Femur (tissue), 1 donor: ENCODE measurements around the gene MSI2.

Experiments
- DNase-seq: peaks from one replicate; pipeline ENCODE4 v3.0.0-alpha.2; 2017

Gene MSI2

DNA sequence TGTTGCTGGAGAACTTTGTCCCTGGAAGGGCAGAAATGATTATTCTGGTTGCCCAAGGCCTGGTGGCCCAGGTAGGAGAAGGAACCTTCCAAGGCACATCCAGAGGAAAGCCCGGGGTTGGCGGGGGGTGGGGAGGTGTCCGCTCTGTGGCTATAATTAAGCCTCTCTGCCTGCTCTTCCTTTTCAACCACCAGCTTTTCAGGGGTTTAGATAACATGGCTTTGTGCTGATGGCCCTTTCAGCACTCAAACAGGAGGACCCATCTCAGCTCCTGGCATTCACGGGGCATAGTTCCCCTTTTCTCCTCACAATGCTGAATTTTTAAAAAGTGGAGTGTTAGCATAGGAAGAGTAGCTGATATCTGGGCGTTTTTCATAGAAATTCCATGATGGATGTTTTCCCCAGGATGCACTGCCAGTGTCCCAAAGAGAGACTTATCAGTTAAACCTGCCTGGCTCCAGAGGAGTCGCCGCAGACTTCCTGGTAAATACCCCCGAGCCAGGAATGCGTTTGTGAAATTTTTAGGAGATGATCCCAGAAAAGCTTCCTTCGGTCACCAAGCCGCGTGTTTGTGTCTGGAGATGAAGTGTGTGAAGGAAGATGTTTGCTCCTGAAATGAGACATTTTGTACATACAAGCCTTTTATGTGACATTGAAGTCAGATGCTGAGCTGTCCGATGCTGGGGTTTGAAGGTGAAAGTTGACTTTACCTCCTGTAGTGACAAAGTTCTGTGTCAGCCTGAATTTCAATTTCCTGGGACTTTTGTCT lies 188.5 kb downstream of the MSI2 start:
- DNase-seq: no peak

DNA sequence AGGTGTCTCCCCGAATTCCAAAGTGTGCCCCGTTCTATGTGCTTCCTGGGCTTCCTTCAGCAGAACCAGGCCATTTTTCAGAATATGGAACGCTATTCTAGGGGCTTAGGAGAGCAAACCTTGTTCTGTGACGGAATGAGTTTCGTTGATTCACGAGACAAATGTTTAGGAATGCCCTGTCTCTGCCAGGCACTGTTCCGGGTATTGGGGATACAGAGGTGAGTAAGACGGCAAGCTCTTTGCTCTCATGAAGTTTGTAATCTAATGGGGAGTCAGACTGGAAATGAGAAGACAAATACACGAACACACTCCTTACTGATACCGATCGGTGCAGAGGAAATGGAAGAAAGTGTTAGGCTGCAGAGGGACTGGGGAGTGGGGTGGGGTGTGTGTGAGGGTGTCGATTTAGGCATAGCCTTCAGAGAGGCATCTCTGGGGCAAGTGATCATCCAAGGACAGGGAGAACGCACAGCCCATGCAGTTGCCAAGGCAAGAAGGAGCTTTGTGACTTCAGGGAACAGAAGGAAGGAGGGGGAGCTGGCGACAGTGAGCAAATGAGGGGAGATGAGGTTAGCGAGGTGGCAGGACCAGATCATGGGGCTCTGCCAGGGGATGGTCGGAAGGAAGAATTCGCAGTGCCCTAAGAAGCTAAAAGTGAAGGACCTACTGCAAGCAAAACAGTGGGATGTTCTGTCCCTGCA lies 189.6 kb downstream of the MSI2 start:
- no peak for DNase-seq

DNA sequence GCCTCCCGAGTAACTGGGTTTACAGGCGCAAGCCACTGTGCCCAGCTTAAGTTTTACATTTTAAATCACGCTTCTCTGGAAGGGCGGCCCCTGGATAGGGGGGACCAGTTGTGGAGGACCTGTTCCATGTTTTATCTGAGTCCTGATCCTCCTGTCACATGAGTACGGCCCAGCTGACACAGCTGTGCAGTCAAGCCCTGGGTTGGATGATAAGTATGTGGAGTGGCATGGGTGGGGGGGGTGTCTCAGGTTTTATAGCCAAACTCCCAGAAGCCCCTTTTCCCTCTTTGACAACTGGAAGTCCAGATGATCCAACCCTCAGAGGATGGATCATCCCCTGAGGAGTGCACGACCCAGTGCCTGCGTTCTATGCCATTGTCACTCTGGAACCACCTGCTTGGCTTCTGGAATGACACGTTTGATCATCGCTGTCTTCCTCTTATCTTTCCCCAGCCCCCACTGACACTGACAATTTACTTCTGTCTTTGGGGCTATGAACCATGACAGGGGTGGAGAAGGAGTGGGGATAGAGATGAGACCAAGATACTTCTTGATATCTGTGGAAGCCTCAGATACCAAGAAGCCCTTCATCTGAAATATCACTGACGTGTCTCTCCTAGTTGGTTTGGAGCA lies 191.2 kb downstream of the MSI2 start:
- no peak for DNase-seq

DNA sequence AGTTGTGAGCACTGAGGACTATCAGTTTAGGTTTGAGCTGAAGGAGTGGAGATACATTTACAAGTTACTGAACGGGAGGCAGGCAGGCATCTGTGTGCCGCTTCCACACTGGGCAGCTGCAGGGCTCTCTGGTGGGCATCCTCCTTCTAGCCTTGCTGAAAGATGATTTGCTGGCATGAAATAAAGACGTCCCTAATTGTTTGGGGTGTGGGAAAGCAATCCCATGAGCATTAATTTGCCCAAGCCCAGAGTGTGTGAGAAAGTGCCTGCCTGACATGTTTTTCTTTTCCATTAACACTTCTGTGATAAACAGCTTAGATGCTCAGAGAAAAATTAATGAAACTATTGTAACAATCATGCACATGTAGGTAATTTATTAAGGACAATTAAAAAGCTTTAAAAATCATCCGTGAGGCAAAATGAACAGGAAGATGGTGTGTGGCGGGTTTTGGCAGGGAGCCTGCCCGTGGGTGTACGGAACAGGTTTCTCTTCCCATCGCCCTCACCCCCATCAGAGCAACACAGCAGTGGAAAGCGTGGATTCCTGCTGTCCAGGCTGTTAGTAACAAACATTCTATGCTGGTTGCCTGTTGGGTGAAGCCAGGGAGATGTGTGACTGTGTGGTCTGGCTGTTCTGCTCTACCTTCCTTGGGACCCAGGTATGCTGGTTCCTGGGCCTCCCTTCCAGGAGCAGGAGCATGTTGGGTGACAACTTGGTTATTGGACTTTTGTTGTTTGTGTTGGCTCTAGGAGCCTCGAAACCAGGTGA lies 191.9 kb downstream of the MSI2 start:
- DNase-seq: no peak

DNA sequence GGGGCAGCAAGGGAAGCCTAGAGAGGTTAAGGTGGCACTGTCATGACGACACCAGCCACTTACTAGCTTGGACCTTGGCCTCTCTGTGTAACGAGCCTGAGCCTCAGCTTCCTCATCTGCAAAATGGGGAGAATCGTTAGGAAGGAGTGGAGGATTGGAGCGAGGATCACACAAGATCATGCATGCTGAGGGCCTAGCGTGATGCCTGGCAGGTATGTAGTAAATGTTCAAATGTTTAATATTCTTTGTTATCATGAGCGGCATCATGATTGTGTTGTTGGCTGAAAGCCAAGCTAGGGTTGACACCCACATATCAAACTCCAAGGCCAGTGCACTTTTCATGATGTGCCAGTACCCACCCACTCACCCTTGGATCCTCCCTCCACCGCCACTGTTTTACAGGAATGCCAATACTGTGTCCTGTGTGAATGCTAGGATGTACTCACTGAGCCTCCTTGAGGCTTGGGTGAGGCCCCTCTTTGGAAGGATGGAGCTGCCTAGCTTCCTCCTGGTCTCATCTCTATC lies 192.5 kb downstream of the MSI2 start:
- DNase-seq: no peak

DNA sequence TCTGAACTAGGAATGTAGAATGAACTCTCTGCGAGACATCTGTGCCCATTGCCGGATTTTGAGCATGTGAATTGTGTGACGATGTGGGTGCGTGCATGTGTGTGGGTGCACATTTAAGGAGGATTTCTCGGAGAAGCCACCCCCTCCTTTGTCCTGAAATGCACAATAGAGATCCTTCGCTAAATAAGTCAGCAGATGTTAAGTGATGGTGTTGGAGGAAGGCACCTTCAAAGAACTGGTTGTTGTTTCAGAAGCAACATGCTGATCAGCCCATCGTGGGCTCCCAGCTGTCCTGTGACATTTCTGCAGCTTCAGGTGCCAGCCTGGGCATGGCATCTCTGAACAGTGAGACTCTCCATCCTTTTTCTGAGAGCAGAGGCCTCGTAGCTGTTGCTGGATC lies 194.9 kb downstream of the MSI2 start:
- no peak for DNase-seq

DNA sequence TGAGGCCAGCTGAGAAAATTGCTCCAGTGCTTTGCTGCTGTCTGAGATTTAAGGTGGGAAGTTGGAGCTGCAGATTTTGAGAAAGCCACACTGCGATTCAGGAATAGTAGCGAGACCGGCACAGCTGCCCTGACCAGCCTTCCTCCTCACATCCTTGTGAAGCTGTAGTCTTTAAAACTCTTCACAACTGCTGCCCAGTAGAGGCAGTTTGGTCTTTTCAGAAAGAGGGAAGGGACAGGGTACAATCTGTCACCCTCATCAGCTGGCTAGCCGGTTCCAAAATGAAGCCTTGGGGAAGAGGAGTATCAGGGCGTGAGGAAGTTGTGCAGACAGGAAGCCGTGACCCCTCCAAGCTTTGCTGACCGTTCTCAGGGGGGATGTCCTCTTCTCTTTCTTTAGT lies 195.3 kb downstream of the MSI2 start:
- DNase-seq: no peak

DNA sequence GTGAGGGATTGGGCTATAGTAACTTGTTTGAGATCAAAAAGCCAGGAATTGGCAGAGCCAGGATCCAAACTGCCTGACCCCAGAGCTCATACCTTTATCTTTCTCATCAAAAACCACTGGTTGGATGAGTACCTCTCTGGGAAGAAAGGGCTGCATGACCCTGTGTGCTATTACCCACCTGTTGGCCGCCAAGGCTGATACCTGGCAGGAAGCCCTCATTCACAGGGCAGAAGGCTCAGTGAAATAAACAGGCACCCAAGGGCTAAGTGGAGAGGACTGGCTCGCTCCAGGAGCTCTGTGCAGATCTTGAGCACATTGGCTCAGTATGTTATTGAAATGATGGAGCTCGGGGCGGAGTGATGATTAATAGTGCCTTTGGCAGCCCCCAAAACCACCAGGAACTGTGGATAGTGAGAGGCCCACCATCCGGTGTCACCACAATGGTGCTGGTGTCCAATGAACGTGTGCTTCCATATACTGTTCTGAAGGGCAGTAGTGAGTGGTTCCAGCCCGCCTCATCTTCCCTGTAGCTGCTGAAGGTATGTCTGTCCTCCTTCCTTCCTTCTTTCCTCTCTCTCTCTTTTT lies 197.6 kb downstream of the MSI2 start:
- DNase-seq: no peak

DNA sequence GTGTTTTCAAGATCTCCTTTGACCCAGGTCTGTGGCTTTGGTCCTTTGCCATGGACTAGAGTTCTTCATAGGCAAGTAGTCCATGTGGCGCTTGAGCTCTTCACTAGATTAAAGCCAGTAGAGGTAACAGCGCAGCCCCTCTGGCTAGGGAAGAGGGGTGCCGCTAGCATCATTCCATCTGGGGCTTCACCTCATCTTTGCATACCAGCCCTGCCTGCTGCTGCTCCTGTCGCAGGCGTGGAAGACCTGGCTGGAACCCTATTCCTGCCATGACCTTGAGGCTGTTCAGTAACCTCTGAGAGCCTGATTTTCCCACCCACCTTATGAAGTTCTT lies 198.4 kb downstream of the MSI2 start:
- no peak for DNase-seq

DNA sequence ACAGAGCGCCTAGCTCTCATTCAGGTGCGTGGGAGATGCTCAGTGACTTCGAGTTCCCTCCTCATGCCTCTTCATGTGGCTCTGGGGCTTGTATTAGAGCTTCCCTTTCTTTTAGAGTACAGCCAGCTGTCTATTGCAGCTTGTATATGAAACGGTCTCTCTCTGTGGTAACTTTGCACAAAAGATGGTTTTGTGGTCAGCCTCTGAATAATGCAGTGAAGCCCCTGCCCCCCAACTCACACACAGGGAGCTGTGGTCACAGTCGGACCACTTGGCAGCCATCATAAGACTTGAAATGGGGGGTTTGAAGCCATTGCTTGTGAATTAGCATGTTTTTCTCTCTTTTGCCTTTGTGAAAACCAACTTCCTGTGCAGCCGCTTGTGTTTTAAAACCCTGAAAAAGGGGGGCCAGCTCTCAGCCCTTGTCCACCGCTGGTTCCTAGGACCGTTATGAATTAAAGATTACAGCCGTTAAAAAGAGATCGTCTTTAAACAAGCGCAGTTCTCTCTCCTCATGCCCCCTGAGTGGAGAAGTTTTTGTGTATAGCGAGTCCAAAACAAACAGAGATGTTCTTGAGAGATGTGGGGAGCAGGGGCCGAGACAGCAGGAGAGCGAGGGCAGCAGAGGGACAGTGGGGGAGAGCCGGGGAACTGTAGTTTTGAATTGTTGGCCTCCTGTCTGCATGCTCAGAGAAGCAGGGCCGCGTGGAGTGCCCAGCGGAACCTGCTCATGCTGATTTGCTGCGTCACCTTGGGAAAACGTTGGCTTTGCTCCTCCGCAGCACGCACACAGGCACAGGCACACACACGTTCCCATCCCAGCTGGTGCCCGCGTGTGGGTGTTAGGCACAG lies 199.0 kb downstream of the MSI2 start:
- DNase-seq: peak; percentile 46

DNA sequence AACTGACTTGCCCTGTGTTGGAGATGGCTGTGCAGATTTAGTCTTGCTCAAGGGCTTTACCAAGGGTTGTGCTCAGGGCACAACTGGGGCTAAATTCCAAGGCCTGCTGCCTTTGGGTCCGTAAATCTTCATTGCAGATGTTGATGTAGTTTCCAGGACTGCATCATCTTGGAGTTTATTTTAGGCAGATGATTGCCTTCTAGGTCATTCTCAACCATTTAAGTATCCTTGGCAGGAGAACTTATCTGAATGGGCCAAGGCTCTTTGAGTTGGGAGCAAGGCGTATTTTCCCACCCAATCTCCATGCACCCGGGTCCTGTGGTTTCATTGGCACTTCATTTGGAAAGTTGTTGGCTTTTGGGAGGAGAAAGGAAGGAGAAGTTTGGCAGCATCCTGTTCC lies 200.3 kb downstream of the MSI2 start:
- no peak for DNase-seq

DNA sequence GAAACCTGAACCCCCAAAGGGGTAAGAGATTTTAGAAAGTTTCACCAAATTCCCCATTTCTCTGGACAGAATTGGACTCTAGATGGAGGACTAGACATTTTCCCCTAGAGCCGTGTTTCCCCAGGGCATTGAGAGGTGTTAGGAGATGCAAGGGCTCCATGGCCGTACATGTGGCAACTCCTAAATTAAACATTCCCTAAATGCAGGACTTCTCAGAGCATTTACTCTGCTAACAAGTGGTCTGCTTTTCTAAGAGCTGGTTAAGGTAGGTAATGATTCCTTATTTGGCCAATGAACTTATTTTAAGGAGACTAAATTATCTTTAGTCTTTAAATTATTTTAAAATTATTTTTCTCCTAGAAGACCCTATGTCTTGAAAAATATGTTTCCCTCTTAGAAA lies 200.9 kb downstream of the MSI2 start:
- DNase-seq: no peak

DNA sequence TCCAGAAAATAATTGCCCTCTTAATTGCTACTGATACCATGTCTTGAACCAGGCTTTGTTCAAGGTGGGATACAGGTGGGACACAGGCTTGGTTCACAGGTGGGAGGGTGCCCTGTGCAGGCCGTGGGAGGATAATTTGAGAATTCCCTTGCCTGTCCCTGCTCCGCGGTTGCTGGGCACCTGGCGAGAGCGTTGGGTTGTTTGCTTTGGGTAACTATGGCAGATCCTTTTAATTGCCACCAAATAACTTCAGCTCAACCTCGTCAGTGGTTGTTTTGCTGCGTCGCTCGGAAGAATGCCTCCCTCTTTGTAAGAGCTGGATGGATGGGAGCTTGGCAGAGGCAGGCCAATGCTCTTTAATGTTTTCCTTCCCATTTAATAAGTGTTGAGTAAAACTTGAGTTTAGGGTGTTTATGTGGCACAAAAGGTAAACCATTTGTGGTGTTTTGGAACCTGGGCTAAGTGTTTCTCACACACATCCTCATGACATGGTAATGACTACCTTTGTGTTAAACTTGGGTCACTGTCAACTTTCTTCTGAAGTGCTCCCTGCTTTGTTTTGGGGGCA lies 202.5 kb downstream of the MSI2 start:
- no peak for DNase-seq

DNA sequence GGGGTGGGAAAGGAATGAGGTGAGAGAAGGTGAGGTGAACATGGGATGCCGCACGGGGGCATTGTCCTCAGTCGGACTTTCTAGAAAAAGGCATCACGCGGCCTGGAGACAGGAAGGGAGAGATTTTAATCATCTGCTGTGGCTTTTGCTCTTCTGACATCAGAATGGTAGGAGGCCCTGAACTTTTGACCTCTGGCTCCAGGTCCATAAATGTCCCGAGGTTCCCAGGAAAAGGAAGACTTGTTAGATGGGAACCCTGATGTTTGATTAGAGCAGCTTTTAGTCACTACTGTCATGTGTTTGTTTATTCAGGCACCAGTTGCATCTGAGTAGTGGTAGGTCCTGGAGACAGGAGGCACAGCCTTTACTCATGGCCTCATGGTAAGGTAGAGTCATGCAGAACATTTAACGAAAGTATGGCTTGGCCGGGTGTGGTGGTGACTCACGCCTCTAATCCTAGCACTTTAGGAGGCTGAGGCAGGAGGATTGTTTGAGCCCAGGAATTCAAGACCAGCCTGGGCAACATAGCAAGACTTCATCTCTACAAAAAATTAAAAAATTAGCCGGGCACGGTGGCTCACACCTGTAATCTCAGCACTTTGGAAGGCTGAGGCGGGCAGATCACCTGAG lies 203.1 kb downstream of the MSI2 start:
- DNase-seq: no peak

DNA sequence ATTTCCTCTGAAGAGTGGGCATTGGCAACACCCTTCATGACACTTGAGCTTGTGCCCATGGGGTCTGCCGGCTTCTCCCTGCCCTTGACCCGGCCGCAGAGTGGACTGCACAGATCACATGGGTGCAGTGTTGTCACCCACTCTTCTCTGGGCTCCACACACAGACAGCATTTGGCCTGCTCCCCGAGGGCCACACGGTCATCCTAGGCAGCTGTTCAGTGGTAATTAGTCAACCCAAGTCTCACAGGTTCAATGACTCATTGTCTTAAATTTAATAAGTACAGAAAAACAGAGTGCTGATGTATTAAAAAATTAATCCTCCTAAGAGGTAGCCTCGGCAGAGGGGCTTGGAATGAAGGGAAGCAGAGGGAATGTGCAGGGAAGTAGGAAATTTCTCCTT lies 204.8 kb downstream of the MSI2 start:
- no peak for DNase-seq

DNA sequence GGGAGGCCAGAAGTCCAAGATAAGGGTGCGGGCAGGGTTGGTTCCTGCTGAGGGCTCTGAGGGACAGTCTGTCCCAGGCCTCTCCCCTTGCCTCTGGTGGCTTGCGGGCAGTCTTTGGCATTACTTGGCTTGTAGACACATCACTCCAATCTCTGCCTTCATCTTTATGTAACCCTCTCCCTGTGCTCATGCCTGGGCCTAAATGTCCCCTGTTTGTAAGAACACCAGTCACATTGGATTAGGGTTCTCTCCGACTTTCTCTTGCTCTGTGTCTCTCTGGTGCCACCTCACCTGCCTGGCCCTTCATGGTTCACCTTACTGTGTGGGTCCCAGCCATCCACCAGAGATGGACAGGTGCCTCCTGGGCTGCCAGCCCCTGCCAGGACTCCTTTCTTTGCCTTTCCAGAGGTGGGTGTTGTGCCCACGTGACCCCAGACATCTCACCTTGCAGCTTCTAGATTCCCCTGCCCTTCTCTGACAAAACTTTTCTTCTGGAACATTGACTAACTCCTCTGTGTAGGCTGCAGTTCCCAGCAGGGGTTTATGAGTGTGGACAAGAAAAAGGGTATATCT lies 205.8 kb downstream of the MSI2 start:
- DNase-seq: no peak

DNA sequence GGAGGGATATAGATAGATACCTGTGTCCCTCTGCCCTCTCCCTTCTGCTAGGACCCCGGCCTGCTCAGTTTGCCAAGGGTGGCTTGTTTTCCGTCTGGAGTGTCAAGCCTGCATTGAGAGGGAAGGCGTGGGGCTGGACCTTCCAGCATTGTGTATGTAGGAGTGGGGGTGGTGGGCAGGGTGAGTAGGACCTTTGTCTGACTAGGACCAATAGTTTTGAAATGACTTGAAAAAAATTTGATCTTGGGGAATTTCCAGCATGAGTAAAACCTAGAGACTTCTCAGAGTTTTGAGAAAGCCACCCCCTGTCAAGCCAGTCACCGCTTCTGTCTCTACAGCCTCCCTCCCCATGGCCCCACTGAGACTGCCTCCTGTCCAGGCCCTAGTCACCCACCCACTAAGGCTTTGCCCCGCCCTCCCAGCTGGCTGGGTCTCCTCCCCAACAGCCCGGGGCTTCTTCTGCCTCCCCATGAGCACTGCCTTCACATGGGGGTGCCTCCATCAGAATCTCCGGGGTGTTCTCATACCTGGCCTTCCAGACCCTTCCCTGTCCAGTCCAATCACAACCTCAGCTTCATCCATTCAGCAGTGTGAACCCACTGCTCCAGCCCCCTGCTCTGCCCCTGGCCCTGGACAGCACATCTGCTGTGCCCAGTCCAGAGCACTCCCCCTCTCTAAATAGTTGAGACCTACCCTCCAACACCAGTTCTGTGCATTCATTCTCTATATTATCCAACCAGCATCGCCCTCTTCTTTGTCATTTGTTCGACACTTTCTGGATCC lies 207.0 kb downstream of the MSI2 start:
- DNase-seq: no peak

DNA sequence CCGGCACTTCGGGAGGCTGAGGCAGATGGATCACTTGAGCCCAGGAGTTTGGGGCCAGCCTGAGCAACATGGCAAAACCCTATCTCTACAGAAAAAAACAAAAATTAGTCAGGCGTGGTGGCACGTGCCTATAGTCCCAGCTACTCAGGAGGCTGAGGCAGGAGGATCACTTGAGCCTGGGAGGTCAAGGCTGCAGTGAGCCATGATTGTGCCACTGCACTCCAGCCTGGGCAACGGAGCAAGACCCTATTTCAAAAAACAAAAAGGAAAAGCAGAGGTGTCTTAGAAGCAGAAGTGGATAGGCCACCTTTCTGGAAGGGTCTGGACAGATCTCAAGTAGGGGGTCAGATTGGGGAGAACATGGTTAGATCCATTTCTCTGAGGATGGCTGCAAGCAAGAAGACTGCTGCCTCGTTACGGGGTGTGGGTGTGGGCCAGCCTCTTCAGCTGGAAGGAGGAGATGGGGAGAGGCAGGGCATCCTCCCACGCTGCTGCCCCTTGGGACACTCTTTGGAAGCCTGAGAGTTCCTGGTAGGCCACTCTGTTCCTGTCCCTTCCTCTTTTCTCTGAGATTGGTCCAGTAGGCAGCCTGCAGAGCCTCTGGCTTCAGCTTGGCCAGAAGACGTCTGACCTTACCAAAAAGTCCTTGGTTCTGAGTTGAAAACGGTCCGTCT lies 208.0 kb downstream of the MSI2 start:
- no peak for DNase-seq

DNA sequence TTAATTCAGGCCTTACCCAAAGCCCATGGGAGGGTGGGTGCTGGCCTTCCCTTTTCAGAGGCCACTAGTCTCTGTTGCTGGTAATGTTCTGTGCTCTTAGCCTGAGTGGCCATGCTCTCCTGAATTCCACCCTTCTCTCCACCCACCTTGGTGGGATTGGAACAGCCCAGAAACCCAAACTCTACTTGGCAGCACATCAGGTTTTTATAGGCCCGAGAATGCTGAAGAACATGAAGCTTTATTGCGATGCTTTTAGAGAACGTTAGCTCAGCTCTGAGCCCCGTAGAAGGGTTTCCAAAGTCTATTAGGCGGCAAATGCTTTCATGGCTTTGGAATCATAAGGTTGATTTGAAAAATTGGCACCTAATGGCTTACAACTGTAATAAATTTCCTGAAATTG lies 209.3 kb downstream of the MSI2 start:
- DNase-seq: no peak
